HepG2 (cell line): ENCODE results near the gene FUT6. TPM values are rescaled to one million over a fixed set of nuclear protein-coding genes. Genes with fewer than 3 reads are reported as not detected.

Experiments used
- ATF7-NPFF ChIP-seq: sonication (generic); formaldehyde crosslinking; IDR thresholded peaks from 2 replicates; pipeline ENCODE4 v1.8.1; 2023; ENCODE audit warnings: mild to moderate bottlenecking, low read depth, missing genetic modification reagents, moderate library complexity
- HNF1B ChIP-seq: sonication (generic); formaldehyde crosslinking; IDR thresholded peaks from 2 replicates; pipeline ENCODE4 v1.5.1; 2020; ENCODE audit warnings: mild to moderate bottlenecking, moderate library complexity, missing genetic modification reagents
- HOXA3 ChIP-seq: sonication (generic); formaldehyde crosslinking; IDR thresholded peaks from 2 replicates; pipeline ENCODE4 v1.5.0; 2020; ENCODE audit warnings: missing genetic modification reagents
- HOXA5 ChIP-seq: sonication (generic); formaldehyde crosslinking; IDR thresholded peaks from 2 replicates; pipeline ENCODE4 v1.4.0; 2020; ENCODE audit warnings: missing genetic modification reagents
- KDM1A ChIP-seq: IDR thresholded peaks from 2 replicates; pipeline ENCODE4 v1.6.1; 2016; ENCODE audit warnings: missing compliant biosample characterization
- MLLT10 ChIP-seq: sonication (generic); formaldehyde crosslinking; IDR thresholded peaks from 2 replicates; pipeline ENCODE4 v1.4.0; 2020; ENCODE audit warnings: missing genetic modification reagents
- RXRB ChIP-seq: IDR thresholded peaks from 2 replicates; pipeline ENCODE4 v1.6.1; 2016; ENCODE audit warnings: borderline replicate concordance, missing genetic modification reagents, missing compliant biosample characterization
- TBP ChIP-seq: sonication (generic); formaldehyde crosslinking; IDR thresholded peaks from 2 replicates; pipeline ENCODE4 v1.5.0; 2020; ENCODE audit warnings: missing genetic modification reagents
- ZBTB43 ChIP-seq: sonication (generic); formaldehyde crosslinking; conservative IDR thresholded peaks from 2 replicates; pipeline ENCODE4 v1.4.0; 2020; ENCODE audit warnings: missing genetic modification reagents
- ZHX2 ChIP-seq, 2 experiments: sonication (generic) in 1 of 2; formaldehyde crosslinking in 1 of 2; IDR thresholded peaks; 2 replicates each; pipeline versions ENCODE4 v1.6.1 to v1.9.0; 2014 to 2022; ENCODE audit warnings: antibody characterized with exemption in 1 of 2, borderline replicate concordance in 1 of 2, inconsistent platforms in 1 of 2, low read depth in 1 of 2, missing genetic modification reagents in 1 of 2
- ZNF121 ChIP-seq: sonication (generic); formaldehyde crosslinking; IDR thresholded peaks from 2 replicates; pipeline ENCODE4 v1.5.0; 2020; ENCODE audit warnings: mild to moderate bottlenecking, missing genetic modification reagents
- ZNF563 ChIP-seq: sonication (generic); formaldehyde crosslinking; IDR thresholded peaks from 2 replicates; pipeline ENCODE4 v1.8.0; 2022; ENCODE audit warnings: mild to moderate bottlenecking, moderate library complexity, missing genetic modification reagents
- ZNF780A ChIP-seq: sonication (generic); formaldehyde crosslinking; IDR thresholded peaks from 2 replicates; pipeline ENCODE4 v1.8.0; 2022; ENCODE audit warnings: mild to moderate bottlenecking, missing genetic modification reagents, moderate library complexity
- ZNF781 ChIP-seq: sonication (generic); formaldehyde crosslinking; IDR thresholded peaks from 2 replicates; pipeline ENCODE4 v1.5.1; 2020; ENCODE audit warnings: borderline replicate concordance, mild to moderate bottlenecking, missing genetic modification reagents; ENCODE audit errors: not compliant biosample characterization
- ZNF879 ChIP-seq: sonication (generic); formaldehyde crosslinking; IDR thresholded peaks from 2 replicates; pipeline ENCODE4 v1.8.1; 2023; ENCODE audit warnings: missing genetic modification reagents
- polyA plus RNA-seq, 8 experiments: library from polyadenylated mRNA; depleted of rRNA in 3 of 8; stranded (reverse) in 7 of 8; unstranded in 1 of 8; fragments of >200 nt; fragmentation: Illumina TruSeq in 4 of 8; extraction: Trizol in 4 of 8; gene quantifications; 2 replicates each; pipeline versions ENCODE4 v1.2.1 to v1.2.3, GENCODE V29; 2011 to 2016; ENCODE audit warnings: low read depth in 4 of 8, missing spikeins in 1 of 8, mixed read lengths in 1 of 8; ENCODE audit not compliant: insufficient read depth in 1 of 8
- total RNA-seq, 5 experiments: library from RNA; depleted of rRNA; stranded (reverse); fragments of >200 nt; fragmentation: Illumina TruSeq; extraction: Trizol; gene quantifications; 2 replicates each; pipeline ENCODE4 v1.2.3, GENCODE V29; 2016; ENCODE audit warnings: low read depth in 1 of 5

Gene FUT6
- total and polyA plus RNA-seq, 2 of the 13 experiments (the other 11 are each of a cell fraction or from before 2014, with no cell fraction given) = 8.2 to 27.7 TPM

- TF ChIP-seq ZNF781 (CRISPR knock-in tag) (peak; percentile 20), MLLT10 (CRISPR knock-in tag) (no peak), HOXA5 (CRISPR knock-in tag) (0 out of 2 replicates have a peak, but pooled peaks have one; percentile 41), HNF1B (CRISPR knock-in tag) (peak; percentile 83), KDM1A (CRISPR knock-in tag) (peak; percentile 57; the same call in 1 of the 2 replicates), HOXA3 (CRISPR knock-in tag) (peak; percentile 45), ZNF879 (no peak; the same call in 1 of the 2 replicates), ZBTB43 (CRISPR knock-in tag) (no peak), ZNF563 (CRISPR knock-in tag) (no peak), ZNF780A (CRISPR knock-in tag) (no peak), RXRB (CRISPR knock-in tag) (peak; percentile 86), ZNF121 (CRISPR knock-in tag) (peak; percentile 20; the same call in 1 of the 2 replicates), ATF7-NPFF (CRISPR knock-in tag) (no peak), TBP (no peak), ZHX2 (IDR thresholded peaks at IDR 0.05; ENCODE audit: low read depth) (no peak; the same call in 1 of the 2 replicates), ZHX2 (CRISPR knock-in tag; IDR thresholded peaks at IDR 0.05; ENCODE audit: borderline replicate concordance) (no peak)
Observed at GRCh38 chr19:5839065-5840017, at the start of gene FUT6 (continued).
